GM03348 (cell line): Measurements from ENCODE around the gene DGCR2.
"Not testable (repeated sequence)": the region's sequence is repeated elsewhere in the genome, so short reads cannot be mapped to it uniquely, and the experiment has no call there.

ENCODE experiments used
- DNase-seq: peaks from one replicate; pipeline ENCODE4 v3.0.0; 2012; ENCODE audit warnings: low spot score

Gene DGCR2, protein sequence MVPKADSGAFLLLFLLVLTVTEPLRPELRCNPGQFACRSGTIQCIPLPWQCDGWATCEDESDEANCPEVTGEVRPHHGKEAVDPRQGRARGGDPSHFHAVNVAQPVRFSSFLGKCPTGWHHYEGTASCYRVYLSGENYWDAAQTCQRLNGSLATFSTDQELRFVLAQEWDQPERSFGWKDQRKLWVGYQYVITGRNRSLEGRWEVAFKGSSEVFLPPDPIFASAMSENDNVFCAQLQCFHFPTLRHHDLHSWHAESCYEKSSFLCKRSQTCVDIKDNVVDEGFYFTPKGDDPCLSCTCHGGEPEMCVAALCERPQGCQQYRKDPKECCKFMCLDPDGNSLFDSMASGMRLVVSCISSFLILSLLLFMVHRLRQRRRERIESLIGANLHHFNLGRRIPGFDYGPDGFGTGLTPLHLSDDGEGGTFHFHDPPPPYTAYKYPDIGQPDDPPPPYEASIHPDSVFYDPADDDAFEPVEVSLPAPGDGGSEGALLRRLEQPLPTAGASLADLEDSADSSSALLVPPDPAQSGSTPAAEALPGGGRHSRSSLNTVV

DNA sequence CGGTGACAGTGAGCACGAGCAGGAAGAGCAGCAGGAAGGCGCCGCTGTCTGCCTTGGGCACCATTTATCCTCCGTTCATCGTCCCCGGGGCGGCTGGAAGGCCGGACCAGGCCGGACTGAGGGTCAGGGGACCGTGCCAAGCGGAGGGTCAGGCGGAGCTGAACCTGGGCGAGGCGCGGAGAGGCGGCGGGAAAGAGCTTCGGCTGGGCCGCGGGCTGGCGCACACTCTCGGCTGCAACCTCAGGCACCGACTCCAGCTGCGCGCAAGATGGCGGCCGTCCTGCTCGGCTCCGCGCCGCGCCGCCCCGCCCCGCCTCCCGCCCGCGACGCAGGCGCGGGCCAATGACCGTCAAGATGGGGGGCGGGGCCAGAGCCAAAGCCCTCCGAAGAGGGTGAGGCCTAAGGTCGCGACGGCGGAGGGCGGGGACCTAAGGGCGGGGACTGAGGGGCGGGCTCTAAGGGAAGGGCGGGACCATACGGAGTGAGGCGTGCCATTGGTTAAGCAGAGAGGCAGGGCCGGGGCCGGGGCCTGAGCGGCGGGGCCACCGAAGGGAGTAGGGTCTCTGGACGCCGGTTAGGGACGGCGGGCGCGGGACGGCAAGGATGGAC, at the start of gene DGCR2:
Gene DGCR2 (minus strand): TSS at position 270 of the 609 bp plus-strand sequence. CDS start 206 bp downstream, at position 64.
- peak; percentile 100 for DNase-seq

DNA sequence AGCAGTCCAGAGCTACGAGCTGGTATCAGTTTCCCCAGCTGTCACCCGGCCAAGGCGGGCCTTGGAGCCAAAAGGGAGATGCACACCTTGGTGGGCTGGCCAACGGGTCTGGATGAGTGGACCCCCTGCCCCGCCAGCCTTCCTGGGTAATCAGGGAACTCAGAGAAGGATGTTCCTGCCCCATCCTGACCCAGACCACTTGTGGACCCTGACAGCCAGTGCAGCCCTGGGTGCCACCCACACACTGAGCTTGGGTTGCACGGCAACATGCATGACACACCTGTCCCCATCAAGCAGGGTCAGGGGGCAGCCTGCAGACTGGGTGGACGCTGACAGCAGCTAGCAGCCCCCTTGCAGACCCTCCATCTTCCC, 47.7 kb upstream of the DGCR2 start:
- no peak for DNase-seq

DNA sequence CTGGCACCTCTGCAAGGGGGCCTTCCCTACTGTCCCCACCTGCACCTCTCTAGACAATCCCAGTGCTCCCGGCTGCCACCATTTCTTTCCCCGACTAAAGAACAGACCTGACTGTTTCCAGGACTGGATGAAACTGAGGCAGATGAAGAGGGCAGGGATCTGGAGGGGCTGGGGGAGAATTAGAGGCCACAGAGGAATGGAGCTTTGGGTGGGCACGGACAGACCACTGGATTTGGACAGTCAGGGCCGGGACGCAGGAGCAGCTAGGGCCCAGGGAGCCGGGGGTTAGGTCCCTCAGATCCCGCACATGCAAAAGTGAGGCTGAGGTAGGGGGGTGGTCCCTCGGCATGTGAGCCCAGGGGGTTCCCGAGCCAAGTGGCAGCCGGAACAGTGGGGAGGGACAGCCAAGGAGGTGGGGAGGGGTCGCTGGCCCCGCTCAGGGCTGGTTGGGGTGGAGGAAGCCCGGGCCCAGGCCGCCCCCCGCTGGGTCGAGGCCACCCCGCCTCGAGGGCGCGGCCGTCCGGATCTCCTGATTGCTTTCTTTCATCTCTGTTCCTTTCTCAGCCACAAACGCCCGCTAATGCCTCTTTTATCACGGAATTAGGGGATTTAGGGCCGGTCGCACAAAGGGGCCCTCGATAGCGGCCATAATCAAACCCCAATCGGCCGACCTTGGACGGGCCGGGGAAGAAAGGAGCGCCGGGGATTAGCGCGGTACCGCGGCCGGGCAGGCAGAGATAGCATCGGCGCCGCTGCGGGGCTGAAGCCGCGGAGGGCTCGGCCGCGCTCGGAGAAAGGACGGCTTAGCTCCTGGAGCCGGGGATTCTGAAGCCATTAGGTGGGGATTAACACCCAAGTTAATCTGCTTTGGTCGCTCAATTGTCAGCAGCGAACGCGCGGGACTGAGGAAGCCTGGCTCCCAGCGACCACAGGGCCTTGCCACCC, 47.1 kb upstream of the DGCR2 start:
- peak; percentile 35 for DNase-seq

DNA sequence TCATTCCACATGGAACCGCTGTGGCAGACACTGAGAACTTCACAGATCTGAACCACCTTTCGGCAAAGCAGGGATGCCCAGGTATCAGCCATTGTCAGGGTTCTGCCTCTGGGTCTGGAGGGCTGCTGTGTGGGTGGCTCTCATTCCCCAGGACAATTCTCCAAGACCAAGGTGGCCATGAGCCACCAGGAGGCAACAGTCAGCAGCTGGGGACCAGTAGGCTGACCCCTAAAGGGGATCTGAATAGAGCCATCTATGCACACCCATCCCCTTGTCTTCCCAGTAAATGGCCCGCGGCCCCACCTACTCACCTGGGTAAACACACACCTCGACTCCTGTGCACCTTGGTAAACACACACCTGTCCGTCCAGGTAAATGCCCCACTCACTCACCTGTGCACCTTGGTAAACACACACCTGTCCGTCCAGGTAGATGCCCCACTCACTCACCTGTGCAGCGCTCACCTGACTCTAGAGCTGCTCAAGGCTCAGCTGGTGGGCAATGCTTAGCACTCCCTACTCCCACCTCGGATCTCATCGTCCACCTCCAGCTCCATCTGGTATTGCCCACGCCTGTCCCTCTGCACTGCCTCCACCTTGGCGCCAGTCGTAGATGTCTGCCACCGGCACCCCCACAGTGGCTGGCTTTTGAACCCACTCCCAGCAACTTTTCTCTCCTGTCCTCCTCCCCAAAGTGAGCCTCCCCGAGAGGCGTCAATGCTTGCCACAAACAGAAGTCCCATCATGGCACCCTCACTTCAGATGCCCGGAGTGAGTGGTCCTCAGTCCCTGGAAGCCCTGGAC, 46.1 kb upstream of the DGCR2 start:
- DNase-seq = no peak

DNA sequence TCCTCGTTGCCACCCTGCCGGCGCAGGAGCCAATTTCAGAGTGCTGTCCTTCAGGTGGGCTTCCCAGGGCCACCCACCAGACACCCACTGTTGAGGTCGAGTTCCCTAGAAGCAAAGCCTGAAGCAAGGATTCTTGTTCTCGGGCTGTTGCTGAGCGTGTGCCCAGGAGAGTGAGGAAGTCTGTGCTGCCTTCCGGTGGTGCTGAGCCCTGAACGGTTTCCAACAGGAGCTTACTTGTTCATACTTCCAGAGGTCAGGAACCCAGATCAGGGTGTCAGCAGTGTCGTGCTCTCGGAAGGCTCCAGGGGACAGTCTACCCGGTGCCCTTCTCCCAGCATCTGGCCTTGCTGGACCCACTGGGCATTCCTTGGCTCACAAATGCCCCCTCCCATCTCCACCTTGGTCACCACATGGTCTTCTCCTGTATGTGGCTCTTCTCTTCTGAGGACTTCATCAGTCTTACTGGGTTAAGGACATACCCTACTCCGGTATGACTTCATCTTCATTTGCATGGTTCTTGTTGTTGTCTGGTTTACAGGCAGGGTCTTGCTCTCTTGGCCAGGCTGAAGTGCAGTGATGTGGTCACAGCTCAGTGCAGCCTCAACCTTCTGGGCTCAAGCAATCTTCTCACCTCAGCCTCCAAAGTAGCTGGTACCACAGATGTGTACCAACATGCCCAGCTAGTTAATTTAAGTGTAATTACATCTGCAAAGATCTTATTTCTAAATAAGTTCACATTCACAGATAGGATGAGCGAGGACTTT, 45.1 kb upstream of the DGCR2 start:
- no peak for DNase-seq

DNA sequence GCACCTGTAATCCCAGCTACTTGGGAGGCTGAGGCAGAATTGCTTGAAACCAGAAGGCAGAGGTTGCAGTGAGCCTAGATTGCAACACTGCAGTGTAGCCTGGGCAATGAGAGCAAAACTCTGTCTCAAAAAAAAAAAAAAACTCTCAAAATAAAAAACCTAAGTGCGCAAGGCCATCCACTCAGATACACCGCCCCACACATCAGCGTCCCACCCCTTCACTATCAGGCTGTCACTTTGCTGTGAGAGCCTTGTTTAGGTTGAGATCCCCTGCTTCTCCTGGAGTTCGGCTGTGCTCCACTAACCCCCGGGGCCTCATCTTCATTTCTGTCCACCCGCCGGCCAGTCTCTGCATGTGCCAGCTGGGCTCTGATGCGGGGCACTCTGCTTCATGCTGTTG, 44.2 kb upstream of the DGCR2 start:
- no peak for DNase-seq

DNA sequence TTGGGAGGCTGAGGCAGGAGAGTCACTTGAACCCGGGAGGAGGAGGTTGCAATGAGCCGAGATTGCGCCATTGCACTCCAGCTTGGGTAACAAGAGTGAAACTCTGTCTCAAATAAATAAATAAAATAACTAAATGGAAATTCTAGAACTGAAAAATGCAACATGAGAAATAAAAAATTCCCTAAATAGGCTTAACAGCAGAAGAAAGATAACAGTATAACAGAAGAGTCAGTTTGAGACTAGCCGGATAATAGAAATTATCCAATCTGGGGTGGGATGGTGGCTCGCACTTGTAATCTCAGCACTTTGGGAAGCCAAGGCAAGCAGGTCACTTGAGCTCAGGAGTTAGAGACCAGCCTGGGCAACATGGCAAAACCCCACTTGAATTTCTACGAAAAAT, 42.2 kb upstream of the DGCR2 start:
- DNase-seq = no peak

DNA sequence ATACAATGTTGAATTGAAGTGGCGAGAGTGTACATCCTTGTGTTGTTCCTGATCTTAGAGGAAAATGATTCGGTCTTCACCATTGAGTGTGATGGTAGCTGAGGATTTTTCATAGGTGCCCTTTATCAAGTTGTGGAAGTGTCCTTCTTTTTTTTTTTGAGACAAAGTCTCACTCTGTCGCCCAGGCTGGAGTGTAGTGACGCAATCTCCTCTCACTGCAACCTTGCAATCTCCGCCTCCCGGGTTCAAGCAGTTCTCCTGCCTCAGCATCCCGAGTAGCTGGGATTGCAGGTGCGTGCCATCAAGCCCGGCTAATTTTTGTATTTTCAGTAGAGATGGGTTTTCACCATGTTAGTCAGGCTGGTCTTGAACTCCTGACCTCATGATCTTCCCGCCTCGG, 36.4 kb upstream of the DGCR2 start:
- DNase-seq = not testable (repeated sequence)

DNA sequence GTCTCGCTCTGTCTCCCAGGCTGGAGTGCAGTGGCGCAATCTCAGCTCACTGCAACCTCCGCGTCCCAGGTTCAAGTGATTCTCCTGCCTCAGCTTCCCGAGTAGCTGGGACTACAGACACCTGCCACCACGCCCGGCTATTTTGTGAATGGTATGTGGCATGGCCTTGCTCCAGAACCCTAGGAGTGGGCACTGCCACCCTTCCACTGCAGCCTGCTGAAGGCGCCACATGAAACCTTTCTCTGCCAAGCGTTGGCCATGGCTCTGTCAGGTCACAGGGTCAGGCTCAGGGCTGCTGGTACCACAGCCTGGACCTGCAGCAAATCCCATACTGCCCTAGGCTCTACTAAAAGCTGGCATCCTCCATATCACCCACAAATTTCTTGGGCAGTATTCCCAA, 33.9 kb upstream of the DGCR2 start:
- not testable (repeated sequence) for DNase-seq

DNA sequence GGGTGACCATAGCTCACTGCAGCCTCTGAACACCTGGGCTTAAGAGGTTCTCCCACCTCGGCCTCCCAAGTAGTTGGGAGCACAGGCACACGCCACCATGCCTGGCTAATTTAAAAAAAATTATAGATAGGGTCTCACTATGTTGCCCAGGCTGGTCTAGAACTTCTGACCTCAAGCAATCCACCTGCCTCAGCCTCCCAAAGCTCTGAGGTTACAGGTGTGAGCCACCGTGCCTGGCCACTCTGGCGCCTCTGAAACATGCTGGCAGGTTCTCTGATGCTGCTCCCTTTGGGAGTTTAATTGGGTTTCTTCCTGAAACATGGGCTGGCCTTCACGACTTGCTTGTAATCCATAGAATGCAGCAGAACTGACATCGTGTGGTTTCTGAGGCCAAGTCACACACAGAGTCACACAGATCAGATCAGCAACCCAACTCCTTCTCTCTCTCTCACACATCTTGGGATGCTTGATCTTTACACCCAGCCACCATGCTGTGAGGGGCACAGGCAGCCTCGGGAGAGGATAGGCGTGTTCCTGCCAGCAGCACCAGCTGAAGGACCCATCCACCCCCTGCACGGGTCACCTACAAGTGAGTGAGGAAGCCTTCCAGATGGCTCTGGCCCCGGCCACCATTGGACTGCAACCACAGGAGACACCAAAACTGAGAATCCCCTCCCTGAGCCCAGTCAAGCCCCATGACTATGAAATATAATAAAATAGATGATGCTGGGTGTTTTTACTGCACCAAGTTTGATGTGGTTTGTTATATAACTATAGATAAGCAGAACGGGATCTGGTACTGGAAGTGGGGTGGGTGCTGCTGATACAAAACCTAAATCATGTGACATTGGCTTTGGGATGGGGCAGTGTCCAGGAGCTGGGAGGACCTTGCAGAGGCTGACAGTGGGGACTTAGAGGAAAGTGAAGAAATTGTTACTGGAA, 31.0 kb upstream of the DGCR2 start:
- DNase-seq = no peak

DNA sequence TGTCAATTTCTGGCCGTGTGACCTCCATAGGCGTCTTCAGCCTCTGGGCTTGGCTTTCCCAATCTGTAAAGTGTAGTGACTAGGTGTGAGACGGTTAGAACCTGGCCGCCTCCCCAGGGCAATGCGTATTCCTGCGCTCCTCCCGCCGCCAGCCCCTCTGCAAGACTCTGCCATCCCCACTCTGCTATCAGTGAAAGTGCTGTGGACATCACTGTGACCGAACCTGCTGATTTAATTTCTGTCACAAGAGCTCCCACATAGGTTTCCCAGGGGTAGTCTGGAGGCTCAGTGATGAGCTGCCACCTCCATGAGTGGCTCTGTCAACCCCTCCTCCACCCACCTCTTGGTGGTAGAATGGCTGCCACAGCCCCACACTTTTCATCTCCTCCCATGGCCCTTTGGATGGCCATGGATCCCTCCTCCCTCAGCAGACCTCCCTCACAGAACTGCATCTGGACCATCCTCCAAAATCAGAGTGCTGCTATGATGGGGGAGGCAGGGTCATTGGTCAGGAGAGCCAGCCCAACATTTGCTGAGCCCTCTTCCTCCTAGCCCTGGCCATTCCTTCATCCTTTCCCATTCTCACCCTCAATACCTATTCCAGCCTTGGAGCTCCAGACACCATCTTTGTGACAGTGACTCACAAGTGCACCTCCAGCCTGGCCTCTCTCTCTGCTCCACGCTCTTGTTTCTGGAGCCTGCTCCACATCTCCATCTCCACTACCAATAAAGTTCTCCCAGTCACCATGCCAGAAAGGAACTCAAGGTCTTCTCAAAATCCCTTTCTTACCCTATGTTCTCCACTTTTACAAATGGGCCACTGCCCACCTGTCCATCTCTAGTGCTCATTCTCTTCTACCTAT, 29.3 kb upstream of the DGCR2 start:
- DNase-seq = no peak

DNA sequence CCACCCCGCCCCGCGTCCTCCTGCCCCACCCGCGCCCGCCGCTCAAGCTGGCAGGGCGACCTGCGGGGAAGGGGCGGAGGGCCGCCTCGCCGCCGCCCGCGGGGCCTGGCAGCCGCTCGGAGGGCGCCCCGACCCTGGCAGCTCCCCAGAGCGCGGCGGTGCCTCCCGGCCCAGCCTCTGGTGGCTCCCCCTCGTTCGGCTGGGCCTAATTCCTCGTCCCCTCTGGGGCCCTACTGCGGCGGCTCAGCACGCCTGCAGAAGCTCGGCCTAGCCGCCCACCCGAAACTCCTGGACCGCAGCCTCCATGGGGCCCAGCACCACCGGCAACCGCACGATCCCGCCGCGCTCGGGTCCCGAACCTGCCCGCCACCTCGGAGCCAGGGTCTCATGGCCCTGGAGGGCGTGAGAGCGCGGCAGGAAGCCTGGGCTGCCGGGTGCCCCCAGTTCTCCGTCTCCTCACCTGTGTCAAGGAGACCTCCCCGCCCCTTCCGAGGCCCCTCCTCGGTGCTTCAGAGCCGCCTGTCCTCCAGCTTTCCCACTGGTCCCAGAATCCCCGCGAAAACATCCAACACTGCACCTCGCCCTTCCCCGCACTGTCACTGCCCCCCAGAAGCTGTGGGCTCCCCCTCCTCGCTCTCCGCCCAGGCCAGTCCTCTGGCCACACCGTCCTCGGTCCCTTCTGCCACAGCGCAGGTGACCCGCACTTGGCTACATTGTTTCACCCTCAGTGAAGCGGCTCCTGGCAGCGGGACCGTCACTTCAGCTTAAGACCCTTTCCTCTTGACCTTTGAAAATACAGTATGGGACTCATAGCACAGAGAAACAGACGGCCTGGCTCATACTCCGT, 28.5 kb upstream of the DGCR2 start:
- no peak for DNase-seq

DNA sequence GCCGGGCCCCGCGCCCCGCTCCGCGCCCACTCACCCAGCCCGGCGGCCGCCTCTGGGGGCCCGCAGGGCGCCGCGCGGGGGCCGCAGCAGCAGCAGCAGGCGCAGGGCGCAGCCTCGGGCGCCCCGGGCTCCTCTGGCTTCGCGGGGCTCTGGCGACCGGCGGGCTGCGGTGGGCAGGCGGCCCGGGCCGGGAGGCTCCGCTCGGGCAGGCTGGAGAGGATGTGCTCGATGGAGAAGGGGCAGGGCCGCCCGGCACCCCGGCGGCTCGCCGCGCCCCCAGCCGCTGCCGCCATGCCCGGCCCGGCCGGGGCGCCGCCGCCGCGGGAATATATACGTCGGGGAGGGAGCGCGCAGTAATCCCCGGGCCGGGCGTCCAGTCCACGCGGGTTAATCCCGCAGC, 27.8 kb upstream of the DGCR2 start, which contains the start of gene GSC2:
Gene GSC2 (minus strand): TSS at position 302 of the 400 bp plus-strand sequence. CDS start 9 bp downstream, at position 293.
- DNase-seq = no peak

DNA sequence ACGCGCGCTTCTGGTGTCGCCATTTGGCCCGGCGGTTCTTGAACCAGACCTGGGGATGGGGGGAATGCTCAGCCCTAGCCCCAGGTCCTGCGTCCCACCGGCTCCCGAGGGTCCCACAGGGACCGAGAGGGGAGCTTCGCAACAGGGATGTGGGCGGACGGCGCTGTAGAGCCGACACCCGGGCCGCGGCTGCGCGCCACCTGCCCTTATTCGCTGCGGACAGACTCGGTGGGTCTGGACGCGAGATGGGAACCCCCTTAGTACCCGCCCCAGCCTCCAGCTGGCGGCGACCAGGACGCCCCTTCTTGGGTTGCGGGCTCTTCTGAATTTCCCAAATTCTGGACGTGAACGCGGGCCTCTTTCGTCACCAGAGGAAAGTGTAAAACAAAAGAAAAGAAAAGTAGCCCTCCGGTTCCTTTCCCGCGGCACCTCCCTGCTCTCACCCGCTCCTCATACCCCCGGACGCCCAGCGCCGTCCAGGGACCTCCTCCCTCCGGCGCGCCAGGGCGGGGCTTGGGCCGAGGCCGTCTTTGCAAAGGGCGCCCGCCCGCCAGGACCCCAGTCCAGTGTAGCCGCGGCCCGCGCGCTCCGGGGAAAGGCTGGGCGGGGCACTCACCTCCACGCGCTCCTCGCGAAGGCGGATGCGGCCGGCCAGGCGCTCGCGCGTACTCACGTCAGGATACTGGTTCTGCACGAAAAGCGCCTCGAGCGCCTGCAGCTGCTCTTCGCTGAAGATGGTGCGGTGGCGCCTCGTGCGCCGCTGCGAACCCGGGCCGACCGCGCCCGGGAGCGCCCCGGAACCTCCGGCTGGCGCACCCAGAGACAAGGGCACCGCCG, 27.1 kb upstream of the DGCR2 start:
- DNase-seq = no peak

DNA sequence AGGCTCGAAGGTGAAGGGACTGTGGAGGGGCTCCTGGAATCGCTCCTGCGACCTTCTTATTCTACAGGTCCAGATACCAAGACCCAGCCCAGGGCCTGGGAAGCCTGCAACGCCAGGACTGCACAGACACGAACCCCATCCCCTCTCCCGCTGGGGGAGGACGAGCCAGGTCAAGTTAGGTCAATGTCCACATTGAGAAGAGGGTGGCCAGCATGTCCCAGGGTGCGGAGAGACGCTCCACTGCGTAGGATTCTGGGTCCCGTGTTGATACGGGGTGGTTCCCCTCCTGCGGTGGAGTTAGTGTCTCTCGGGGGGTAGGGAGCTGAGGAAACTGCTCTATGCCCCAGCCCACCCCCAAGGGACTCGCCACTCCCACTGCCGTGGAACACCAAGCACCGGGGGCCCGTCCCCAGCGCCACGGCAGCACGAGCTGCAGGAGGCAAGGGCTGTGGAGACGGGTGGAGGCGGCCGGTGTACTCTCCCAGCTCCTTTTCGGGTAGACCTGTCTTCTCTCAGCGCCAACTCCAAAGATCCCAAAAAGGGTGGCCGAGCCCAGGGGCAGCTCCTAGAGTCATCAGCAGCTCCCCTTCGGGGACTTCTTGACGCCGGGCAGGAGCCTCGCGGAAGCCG, 26.3 kb upstream of the DGCR2 start:
- no peak for DNase-seq

DNA sequence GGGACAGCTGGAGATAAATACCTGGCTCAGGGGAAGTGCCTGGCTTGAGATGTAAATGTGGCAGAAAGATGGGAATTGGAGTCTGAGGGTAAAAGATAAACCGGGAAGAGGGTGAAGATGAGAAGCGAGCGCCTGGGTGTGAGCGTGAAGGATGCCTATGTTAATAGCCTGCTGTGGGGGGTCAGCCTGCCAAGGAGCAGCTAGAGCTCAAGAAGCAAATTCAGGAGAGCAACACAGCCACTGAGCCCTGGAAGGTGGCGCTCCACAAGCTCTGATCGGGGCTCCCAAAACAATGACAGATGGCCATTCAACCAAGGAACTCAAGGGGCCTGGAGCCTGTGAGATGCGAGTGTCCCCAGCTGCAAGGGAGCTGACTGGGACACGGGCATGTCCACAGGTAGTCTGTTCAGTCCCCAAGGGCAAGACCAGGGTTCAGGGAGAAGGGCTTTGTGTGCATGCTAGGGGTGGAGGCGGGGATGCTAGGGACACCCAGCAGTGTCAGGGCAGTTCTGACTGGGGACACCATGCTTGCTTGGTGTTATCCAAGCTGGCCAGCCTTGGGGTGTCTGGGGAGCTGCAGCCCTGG, 25.1 kb upstream of the DGCR2 start:
- DNase-seq = no peak
